DMS53 treated with DMSO at 0.1 percent for 48 hours (cell line): ENCODE data around the gene MAML3.

Experiments used
- DNase-seq: peaks from one replicate; lab custom pipeline; 2025; ENCODE audit not compliant: unreplicated experiment; lab: John Stamatoyannopoulos, UW

MAML3 gene

GRCh38 chr4:139823746-139824145 is 330.2 kb downstream of the MAML3 start:
- DNase-seq = no peak

GRCh38 chr4:139823345-139823744 is 330.6 kb downstream of the MAML3 start:
- DNase-seq = no peak

- DNase-seq = no peak
Measured at GRCh38 chr4:139822391-139822790, 331.6 kb downstream of the MAML3 start.

GRCh38 chr4:139819082-139819481 is 334.9 kb downstream of the MAML3 start:
- no peak for DNase-seq

GRCh38 chr4:139817657-139818452 is 336.1 kb downstream of the MAML3 start:
- DNase-seq = no peak

- DNase-seq = no peak
Measured at GRCh38 chr4:139816856-139817255, 337.1 kb downstream of the MAML3 start.

- DNase-seq = no peak
Measured at GRCh38 chr4:139815778-139816601, 338.0 kb downstream of the MAML3 start.

- no peak for DNase-seq
Measured at GRCh38 chr4:139814323-139815015, 339.5 kb downstream of the MAML3 start.

- no peak for DNase-seq
Measured at GRCh38 chr4:139813881-139814280, 340.1 kb downstream of the MAML3 start.

- no peak for DNase-seq
Measured at GRCh38 chr4:139810710-139811109, 343.3 kb downstream of the MAML3 start.

- no peak for DNase-seq
Measured at GRCh38 chr4:139809757-139810140, 344.2 kb downstream of the MAML3 start.

- no peak for DNase-seq
Measured at GRCh38 chr4:139808808-139809756, 344.9 kb downstream of the MAML3 start.

GRCh38 chr4:139808381-139808807 is 345.6 kb downstream of the MAML3 start:
- DNase-seq = no peak

- no peak for DNase-seq
Measured at GRCh38 chr4:139807483-139807882, 346.5 kb downstream of the MAML3 start.

GRCh38 chr4:139806929-139807328 is 347.1 kb downstream of the MAML3 start:
- DNase-seq = no peak

- DNase-seq = no peak
Measured at GRCh38 chr4:139802931-139803330, 351.1 kb downstream of the MAML3 start.

GRCh38 chr4:139802488-139802887 is 351.5 kb downstream of the MAML3 start:
- DNase-seq = no peak

- DNase-seq = no peak
Measured at GRCh38 chr4:139801895-139802294, 352.1 kb downstream of the MAML3 start.

- DNase-seq = no peak
Measured at GRCh38 chr4:139800082-139800481, 353.9 kb downstream of the MAML3 start.

GRCh38 chr4:139799615-139800014 is 354.4 kb downstream of the MAML3 start:
- DNase-seq = no peak
